Measurements from ENCODE around the gene GRIK2.

GRCh38 chr6:101484781-101485180 lies 91.3 kb downstream of the GRIK2 start:
- TF ChIP-seq CTCF (conservative IDR thresholded peaks at IDR 0.05; ENCODE audit: low read depth, low read length) (no peak), EZH2 (IDR thresholded peaks at IDR 0.05; ENCODE audit: low read length, unreplicated experiment) (no peak)
